GM21737 (cell line): ENCODE measurements around the gene PAMR1.

Source experiments
- ATAC-seq: cut with Tn5 transposase; IDR thresholded peaks from one replicate; pipeline ENCODE4 v1.9.1; 2021; ENCODE audit warnings: mild to moderate bottlenecking, moderate library complexity; ENCODE audit not compliant: unreplicated experiment

PAMR1 gene

DNA sequence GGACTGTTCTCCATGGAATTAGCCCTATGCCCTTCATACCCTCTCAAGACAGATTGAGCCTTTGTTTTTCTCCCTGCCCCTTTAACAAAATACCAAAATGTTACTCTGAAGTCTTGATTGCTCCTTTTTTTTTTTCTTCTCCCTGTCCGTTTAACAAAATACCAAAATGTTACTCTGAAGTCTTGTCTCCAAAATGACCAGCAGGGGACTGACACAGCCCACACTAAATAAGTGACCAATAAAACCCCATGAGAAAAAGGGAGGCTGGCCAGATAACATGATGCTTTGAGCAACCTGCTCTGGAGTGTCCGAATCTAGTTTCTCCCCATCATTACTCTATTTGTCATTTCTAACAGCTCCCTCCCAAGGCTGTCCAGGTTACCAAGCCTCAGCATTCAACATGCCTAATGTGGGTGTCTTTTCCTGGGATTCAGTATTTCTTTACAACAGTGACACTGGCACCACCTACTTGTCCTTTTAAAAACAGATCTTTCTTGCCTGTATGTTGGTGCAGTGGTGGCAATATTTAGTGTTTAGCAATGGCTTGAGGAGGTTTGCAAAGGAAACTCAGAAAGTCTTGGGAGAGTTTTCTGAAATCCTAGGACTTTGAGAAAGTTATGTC, 63.4 kb downstream of the PAMR1 start:
- no peak for ATAC-seq

- no peak for ATAC-seq
These were observed 65.9 kb downstream of the PAMR1 start for GRCh38 chr11:35459489-35459888.

GRCh38 chr11:35458846-35459245, 66.6 kb downstream of the PAMR1 start:
- ATAC-seq = no peak

DNA sequence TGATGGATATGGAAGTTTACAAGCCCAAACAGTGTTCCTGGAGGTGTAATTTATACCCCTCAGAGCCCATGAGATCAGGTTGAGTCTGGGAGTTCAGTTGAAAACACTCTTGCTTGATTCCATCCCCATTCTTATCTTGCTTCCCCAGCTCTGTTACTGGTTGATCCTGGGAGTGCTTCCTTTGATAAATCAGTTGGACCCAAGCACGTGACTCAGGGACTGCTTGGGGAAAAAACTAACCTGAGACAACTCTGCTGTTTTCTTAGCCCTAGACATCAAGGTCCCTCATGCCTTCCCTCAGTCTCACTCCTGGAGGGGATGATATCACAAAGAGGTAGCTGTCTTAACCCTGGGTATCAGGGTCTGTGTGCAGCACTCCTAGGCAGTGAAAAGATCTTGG, 71.1 kb downstream of the PAMR1 start:
- ATAC-seq = no peak

- ATAC-seq = no peak
These were observed 88.7 kb downstream of the PAMR1 start for GRCh38 chr11:35436581-35437250.

- ATAC-seq = no peak
These were observed 91.8 kb downstream of the PAMR1 start for GRCh38 chr11:35433588-35433987.

GRCh38 chr11:35432464-35432863, 93.0 kb downstream of the PAMR1 start:
- ATAC-seq = no peak

- no peak for ATAC-seq
These were observed 98.3 kb downstream of the PAMR1 start for GRCh38 chr11:35427071-35427470.

GRCh38 chr11:35426351-35426750, 99.1 kb downstream of the PAMR1 start:
- ATAC-seq = no peak

DNA sequence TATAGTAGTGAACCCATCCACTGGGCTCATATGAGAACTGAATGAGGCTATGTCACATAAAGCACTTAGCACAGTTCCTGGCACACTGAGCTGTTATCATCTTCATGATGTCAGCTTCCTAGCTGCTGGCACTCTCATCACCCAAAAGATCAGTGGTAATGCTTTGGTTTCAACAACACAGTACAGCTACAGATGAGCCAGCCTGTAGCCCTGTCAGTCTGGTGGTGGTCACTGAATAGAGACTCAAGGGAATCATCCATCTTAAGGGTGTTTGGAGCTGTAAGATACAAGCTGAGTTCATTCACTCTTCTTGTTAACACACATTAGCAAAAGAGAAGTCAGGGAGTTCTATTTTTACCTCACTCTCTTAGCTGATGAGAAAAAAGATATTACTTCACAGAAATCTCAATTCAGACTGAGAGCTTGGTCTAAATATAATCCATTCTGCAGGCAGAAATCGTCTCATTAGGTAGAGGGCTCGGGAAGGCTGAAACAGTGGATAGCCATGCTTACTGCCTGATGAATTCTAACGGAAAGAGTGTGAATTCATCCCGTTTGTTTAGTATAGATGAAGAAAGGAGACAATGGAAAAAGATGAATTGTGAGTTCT, 99.7 kb downstream of the PAMR1 start:
- ATAC-seq = no peak

- ATAC-seq = no peak
These were observed 101.1 kb downstream of the PAMR1 start for GRCh38 chr11:35424157-35424940.

DNA sequence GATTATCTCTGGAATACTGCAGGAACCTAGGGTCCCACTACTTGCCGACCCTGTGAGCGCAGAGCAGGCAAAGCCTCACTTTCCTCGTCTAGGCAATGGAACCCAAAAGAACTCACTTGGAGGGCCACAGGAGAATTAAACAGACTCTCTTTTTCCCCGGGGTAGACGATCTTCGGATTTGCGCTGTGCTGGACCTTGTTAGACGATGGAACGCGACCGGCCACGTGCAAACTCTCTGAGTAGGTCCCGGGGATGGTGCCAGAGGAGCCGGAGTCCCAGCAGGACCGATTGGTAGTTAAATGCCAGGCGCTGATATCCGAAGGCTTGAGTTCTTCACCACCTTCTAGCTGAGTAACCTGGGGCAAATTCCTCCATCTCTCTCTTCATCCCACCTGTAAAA, 105.0 kb downstream of the PAMR1 start:
- no peak for ATAC-seq

DNA sequence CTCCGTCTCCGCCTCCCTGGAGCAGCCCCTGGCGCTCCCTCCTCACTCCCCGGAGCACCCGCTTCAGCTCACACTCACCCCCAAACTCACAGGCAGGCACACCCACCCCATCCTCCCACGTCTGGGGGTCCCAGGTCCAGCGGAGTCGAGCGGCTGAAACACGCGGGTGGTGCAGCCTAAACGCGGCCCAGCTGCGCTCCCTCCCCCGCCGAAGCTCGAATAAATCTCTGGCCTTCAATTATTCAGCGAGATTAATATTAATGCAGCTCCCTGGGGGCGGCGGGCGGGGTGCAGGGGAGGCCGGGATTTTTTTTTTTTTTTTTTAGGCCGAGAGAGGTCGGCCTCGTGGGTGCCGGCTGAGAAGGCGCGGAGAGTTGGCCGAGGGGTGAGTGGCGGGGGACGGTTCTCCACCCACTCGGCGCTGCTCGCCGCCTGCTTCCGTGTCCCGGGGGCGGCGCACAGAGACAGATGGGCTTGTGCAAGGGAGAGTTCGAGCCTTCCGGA, 105.5 kb downstream of the PAMR1 start:
- no peak for ATAC-seq

DNA sequence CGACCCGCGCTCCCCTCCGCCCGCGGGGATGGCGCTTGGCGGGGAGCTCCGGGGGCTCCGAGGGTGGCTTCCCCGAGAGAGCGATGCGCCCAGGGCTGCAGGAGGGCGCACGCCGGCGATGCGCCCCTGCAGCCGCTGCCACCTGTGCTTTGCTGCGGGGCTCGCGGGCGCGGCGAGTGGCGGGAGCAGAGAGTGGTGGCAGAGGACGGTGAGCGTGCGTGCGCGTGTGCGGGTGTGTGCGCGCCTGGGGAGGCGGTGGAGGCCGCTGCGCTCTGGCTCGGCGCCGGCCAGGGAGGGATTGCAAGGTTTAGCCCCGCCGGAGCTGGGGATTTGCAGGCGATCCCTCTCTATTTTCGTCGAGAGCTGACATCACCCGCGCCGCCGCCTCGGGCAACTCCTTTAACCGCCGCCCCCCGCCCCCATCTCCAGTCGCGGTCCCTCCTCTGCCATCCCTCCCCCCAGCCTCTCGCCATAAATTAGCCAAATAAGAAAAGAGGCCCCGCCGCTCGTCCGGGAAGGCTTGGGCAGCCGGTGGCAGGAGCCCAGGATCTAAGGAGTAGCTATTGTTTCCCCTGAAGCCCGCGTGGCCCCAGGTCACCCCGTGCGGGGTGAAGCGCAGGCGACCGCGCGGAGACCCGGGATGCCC, 106.1 kb downstream of the PAMR1 start, which contains the start of gene SLC1A2:
TSS of gene SLC1A2 (minus strand) at position 375 of the 646 bp plus-strand sequence. CDS start 592 bp downstream, outside the sequence.
- ATAC-seq = no peak

- no peak for ATAC-seq
These were observed 106.9 kb downstream of the PAMR1 start for GRCh38 chr11:35418282-35419183.

- no peak for ATAC-seq
These were observed 109.9 kb downstream of the PAMR1 start for GRCh38 chr11:35415487-35415886.

DNA sequence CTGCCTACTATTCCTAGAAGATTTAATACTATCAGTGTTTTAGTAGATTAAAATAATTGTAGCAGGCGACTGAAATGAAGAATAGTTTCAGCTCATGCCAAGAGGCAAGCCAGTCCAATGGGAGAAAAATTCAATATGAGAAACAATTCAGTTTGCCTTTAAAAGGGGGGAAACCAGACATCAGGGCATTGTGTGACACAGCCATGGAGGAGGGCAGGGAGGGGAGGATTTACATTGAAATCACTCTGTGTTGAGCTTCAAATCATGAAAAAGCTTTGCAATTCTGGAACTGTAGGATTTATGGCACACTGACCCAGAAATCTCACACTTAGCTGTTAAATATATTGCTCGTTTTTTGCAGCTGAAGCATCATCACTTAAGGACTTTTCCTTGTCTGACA, 110.6 kb downstream of the PAMR1 start:
- no peak for ATAC-seq

- no peak for ATAC-seq
These were observed 111.1 kb downstream of the PAMR1 start for GRCh38 chr11:35414311-35414710.

GRCh38 chr11:35413598-35413997, 111.8 kb downstream of the PAMR1 start:
- no peak for ATAC-seq

DNA sequence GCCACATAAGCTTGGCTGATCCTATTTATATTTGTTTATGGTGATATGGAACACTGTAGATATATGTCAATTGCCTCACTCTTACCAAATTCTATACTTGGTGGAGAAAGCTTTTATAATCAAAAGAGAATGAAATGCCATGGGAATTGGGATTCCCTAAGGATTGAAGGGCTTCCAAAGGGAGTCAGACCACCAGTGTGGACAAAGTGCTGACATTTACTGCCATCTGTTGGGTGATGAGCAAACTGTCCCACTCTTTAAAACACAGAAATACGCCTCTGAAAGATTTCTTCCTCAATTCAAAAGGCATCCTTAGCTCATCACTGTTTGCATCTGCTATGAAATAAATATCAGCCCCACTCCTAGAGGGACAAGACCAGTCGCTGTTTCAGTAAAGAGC, 113.1 kb downstream of the PAMR1 start:
- ATAC-seq = no peak
